ENCODE measurements around the gene COL13A1. TPM values are rescaled to one million over a fixed set of nuclear protein-coding genes. Genes with fewer than 3 reads are reported as not detected.

COL13A1 gene
- total and polyA plus RNA-seq, 2 of the 8 experiments (the other 6 are each of a cell fraction or from before 2014, with no cell fraction given), result 2.6 to 5.2 TPM

DNA sequence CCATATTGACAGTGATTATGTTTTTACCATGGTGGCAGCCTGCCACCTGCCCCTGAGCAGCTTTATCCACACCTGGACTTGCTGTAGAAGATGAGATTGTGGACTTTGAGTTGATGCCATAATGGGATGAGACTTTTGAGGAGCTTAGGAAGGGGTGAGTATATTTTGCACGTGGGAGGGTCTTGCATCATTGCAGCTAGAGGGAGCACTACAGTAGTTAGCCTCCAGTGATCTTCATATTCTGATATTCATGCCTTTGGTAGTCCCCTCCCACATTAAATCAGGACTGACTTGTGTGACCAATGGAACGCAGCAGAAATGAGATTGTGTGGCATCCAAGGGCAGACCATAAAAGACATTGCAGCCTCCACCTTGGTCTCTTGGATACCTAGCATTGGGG lies 18.2 kb upstream of the COL13A1 start:
- H4K91ac ChIP-seq (replicated peaks; ENCODE audit: insufficient read length, low read length), result no peak overlapping the region
- DNase-seq (ENCODE audit: low read depth in 1 of 2, low spot score in 2 of 2) (no peak), FAIRE-seq (no peak)
- H3K36me3 ChIP-seq (ENCODE audit: control insufficient read depth in 2 of 4, insufficient read depth in 4 of 4, low read length in 3 of 4), result no peaks in the 10 kb centered on the region
- no peak overlapping the region for H2BK120ac ChIP-seq (replicated peaks; ENCODE audit: low read depth, low read length)
- no peaks in the 10 kb centered on the region for H3K23me2 ChIP-seq (ENCODE audit: low read depth, low read length)
- H3K27me3 ChIP-seq (replicated peaks in 1 of 4; ENCODE audit: control insufficient read depth in 3 of 4, extremely low read depth in 1 of 4, insufficient read depth in 3 of 4, low read length in 3 of 4), result peaks cover 0 to 5% (median 0%) of the 10 kb centered on the region in 4 experiments; a peak in 1 of 7 replicates
- peaks cover 0 to 3% (median 0%) of the 10 kb centered on the region in 4 experiments; a peak in 1 of 7 replicates for H3K4me1 ChIP-seq (replicated peaks in 1 of 4; ENCODE audit: control insufficient read depth in 3 of 4, insufficient read depth in 4 of 4, low read length in 3 of 4)
- no peak overlapping the region for H3K4me3 ChIP-seq (ENCODE audit: extremely low read depth in 1 of 4, insufficient read depth in 2 of 4, low read depth in 3 of 4, low read length in 4 of 4)
- H4K8ac ChIP-seq (ENCODE audit: extremely low read depth, insufficient read depth, low read length), result no peak overlapping the region
- no peak overlapping the region; the same call in 1 of the 2 replicates for H2BK15ac ChIP-seq (ENCODE audit: low read length)
- H4K20me1 ChIP-seq (replicated peaks in 1 of 2; ENCODE audit: control insufficient read depth in 1 of 2, insufficient read depth in 2 of 2, low read length in 2 of 2), result no peaks in the 10 kb centered on the region
- H2BK20ac ChIP-seq (ENCODE audit: low read length), result no peak overlapping the region
- H3K4me2 ChIP-seq (ENCODE audit: insufficient read depth in 1 of 2, low read depth in 2 of 2, low read length in 2 of 2), result no peak overlapping the region
- no peaks in the 10 kb centered on the region for H3K79me2 ChIP-seq (ENCODE audit: control insufficient read depth in 1 of 2, insufficient read depth in 2 of 2, low read length in 2 of 2)
- no peak overlapping the region for H3K14ac ChIP-seq (ENCODE audit: insufficient read length)
- no peak overlapping the region for H3K23ac ChIP-seq (ENCODE audit: insufficient read length)
- H3K9me3 ChIP-seq (ENCODE audit: insufficient read depth in 2 of 2, low read depth in 1 of 2, low read length in 1 of 2), result no peaks in the 10 kb centered on the region
- H4K5ac ChIP-seq (ENCODE audit: insufficient read length, low read depth, low read length), result no peak overlapping the region
- H2BK12ac ChIP-seq (ENCODE audit: low read depth, low read length), result no peak overlapping the region
- H2BK5ac ChIP-seq (ENCODE audit: low read depth, low read length), result no peak overlapping the region
- H2AK5ac ChIP-seq (ENCODE audit: low read depth, low read length), result no peak overlapping the region
- no peak overlapping the region for H2AFZ ChIP-seq (ENCODE audit: low read length)
- no peaks in the 10 kb centered on the region for H3K79me1 ChIP-seq (ENCODE audit: low read depth, low read length)
- no peak overlapping the region for H3K4ac ChIP-seq (replicated peaks; ENCODE audit: insufficient read length, low read depth, low read length)
- no peak overlapping the region for H3K9ac ChIP-seq (replicated peaks in 1 of 4; ENCODE audit: extremely low read depth in 1 of 4, low read depth in 3 of 4, low read length in 3 of 4)
- no peak overlapping the region for H3K18ac ChIP-seq (ENCODE audit: extremely low read depth, low read length)
- no peak overlapping the region for H3K56ac ChIP-seq (replicated peaks; ENCODE audit: insufficient read length, low read depth, low read length)
- CTCF ChIA-PET (ENCODE audit: partially characterized antibody), result interaction anchor here (0.7 to 41.3 kb wide), 13 partner anchors 8 to 277 kb away, joined by 3 to 958 read pairs (median 3); partner anchors contain the start of gene COL13A1
- H3K27ac ChIP-seq (ENCODE audit: low read depth, low read length), result no peak overlapping the region
- 64% methylated on average over 2 of the region's 2 CpGs; no CpG with 5 or more reads in 1 of the 2 experiments for WGBS, 2 experiments (ENCODE audit: extremely low coverage in 1 of 2, insufficient coverage in 1 of 2, insufficient read length in 1 of 2, insufficient replicate concordance in 2 of 2, low coverage in 1 of 2, low lambda C conversion rate in 2 of 2, missing lambda C conversion rate in 1 of 2)
- TF ChIP-seq KDM1A (IDR thresholded peaks at IDR 0.05; ENCODE audit: borderline replicate concordance, low read length), result no peak
- TF ChIP-seq, protein P1, sequence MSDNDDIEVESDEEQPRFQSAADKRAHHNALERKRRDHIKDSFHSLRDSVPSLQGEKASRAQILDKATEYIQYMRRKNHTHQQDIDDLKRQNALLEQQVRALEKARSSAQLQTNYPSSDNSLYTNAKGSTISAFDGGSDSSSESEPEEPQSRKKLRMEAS (IDR thresholded peaks at IDR 0.05), result no peak
- no peak for TF ChIP-seq CHD1 (IDR thresholded peaks at IDR 0.05; ENCODE audit: low read depth, low read length)
- no peak for TF ChIP-seq NANOG (IDR thresholded peaks at IDR 0.05; ENCODE audit: insufficient read depth, low read depth, low read length, poor library complexity, severe bottlenecking)
- TF ChIP-seq, protein P2, sequence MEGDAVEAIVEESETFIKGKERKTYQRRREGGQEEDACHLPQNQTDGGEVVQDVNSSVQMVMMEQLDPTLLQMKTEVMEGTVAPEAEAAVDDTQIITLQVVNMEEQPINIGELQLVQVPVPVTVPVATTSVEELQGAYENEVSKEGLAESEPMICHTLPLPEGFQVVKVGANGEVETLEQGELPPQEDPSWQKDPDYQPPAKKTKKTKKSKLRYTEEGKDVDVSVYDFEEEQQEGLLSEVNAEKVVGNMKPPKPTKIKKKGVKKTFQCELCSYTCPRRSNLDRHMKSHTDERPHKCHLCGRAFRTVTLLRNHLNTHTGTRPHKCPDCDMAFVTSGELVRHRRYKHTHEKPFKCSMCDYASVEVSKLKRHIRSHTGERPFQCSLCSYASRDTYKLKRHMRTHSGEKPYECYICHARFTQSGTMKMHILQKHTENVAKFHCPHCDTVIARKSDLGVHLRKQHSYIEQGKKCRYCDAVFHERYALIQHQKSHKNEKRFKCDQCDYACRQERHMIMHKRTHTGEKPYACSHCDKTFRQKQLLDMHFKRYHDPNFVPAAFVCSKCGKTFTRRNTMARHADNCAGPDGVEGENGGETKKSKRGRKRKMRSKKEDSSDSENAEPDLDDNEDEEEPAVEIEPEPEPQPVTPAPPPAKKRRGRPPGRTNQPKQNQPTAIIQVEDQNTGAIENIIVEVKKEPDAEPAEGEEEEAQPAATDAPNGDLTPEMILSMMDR (IDR thresholded peaks at IDR 0.05; ENCODE audit: control extremely low read depth in 1 of 3, insufficient read depth in 1 of 3, low read depth in 1 of 3, low read length in 3 of 3), result peak in 1 of 3 experiments; percentile 22; a peak in 1 of 4 replicates
- TF ChIP-seq, protein P3, sequence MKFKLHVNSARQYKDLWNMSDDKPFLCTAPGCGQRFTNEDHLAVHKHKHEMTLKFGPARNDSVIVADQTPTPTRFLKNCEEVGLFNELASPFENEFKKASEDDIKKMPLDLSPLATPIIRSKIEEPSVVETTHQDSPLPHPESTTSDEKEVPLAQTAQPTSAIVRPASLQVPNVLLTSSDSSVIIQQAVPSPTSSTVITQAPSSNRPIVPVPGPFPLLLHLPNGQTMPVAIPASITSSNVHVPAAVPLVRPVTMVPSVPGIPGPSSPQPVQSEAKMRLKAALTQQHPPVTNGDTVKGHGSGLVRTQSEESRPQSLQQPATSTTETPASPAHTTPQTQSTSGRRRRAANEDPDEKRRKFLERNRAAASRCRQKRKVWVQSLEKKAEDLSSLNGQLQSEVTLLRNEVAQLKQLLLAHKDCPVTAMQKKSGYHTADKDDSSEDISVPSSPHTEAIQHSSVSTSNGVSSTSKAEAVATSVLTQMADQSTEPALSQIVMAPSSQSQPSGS (IDR thresholded peaks at IDR 0.05; ENCODE audit: low read length), result no peak
- no peak for TF ChIP-seq SIX5 (IDR thresholded peaks at IDR 0.05; ENCODE audit: low read depth, low read length)
- no peak for TF ChIP-seq GTF2F1 (IDR thresholded peaks at IDR 0.05; ENCODE audit: borderline replicate concordance, low read depth, low read length)
- POLR2A ChIA-PET (ENCODE audit: partially characterized antibody), result no interaction called here

All from H1 (cell line).